ENCODE measurements around the gene LRRTM3.

DNA sequence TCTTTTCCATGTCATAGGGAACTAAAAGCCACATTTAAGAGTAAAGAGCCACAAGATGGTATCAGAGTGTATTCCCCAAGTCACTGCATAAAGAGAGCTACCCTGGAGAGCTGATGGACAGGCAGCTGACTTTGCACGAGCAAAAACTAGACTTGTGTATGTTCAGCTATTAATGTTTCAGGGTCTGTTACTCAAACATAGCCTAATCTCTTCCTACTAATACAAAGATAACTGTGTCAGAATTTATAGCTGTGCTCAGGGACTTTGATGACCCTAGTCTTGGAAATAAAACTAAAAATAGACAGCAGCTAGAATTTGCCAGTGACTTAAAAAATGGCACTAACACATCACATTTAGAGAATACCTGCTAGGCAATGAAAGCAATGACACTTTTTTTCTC, 45.5 kb upstream of the LRRTM3 start:
- TF ChIP-seq POLR2A (IDR thresholded peaks at IDR 0.05), result no peak
- TF ChIP-seq, protein P1, sequence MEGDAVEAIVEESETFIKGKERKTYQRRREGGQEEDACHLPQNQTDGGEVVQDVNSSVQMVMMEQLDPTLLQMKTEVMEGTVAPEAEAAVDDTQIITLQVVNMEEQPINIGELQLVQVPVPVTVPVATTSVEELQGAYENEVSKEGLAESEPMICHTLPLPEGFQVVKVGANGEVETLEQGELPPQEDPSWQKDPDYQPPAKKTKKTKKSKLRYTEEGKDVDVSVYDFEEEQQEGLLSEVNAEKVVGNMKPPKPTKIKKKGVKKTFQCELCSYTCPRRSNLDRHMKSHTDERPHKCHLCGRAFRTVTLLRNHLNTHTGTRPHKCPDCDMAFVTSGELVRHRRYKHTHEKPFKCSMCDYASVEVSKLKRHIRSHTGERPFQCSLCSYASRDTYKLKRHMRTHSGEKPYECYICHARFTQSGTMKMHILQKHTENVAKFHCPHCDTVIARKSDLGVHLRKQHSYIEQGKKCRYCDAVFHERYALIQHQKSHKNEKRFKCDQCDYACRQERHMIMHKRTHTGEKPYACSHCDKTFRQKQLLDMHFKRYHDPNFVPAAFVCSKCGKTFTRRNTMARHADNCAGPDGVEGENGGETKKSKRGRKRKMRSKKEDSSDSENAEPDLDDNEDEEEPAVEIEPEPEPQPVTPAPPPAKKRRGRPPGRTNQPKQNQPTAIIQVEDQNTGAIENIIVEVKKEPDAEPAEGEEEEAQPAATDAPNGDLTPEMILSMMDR (IDR thresholded peaks at IDR 0.05), result no peak

Measured in thyroid gland (tissue), 4 donors.